ENCODE measurements around the gene ADGRB3.

- TF ChIP-seq POLR2AphosphoS5 (IDR thresholded peaks at IDR 0.05; ENCODE audit: borderline replicate concordance, low read depth, low read length), result no peak
- TF ChIP-seq EZH2 (IDR thresholded peaks at IDR 0.05), result no peak
- TF ChIP-seq FOXP2 (optimal IDR thresholded peaks at IDR 0.05; ENCODE audit: control extremely low read depth, extremely low read length, insufficient read depth), result no peak
Observed at GRCh38 chr6:69386426-69386825, 751.3 kb downstream of the ADGRB3 start.

Measured in SK-N-MC (cell line).